ENCODE results near the gene CHCHD4. TPM values are rescaled to one million over a fixed set of nuclear protein-coding genes. Genes with fewer than 3 reads are reported as not detected.
A peak's percentile ranks its signal among the peaks of the same experiment; 100 is the strongest.

CHCHD4 gene
- total and polyA plus RNA-seq, 3 donors from 2014 or later: 13.3 to 19.1 (median 15.7) TPM

GRCh38 chr3:14128724-14129123, 4.1 kb upstream of the CHCHD4 start:
- intact Hi-C loops (cut with DNase I; ENCODE audit: low total_unique reads): loop anchor here (5.0 kb wide), 1 partner anchor 54 kb away; no protein-coding TSS in a partner anchor
- H3K4me3 ChIP-seq: no peak overlapping the region
- H3K27me3 ChIP-seq: no peaks in the 10 kb centered on the region
- no peaks in the 10 kb centered on the region for H3K9me3 ChIP-seq
- H3K36me3 ChIP-seq (ENCODE audit: low read depth, missing control alignments): peaks cover 6% of the 10 kb centered on the region
- 94 to 99% methylated on average over 5 of the region's 5 CpGs for WGBS, 2 donors
- TF ChIP-seq CTCF (IDR thresholded peaks at IDR 0.05): no peak
- no peak for TF ChIP-seq POLR2A (IDR thresholded peaks at IDR 0.05)
- H3K4me1 ChIP-seq: peaks cover 17% of the 10 kb centered on the region
- no peak for DNase-seq
- H3K27ac ChIP-seq: no peak overlapping the region

- H3K27ac ChIP-seq: no peak overlapping the region
- intact Hi-C loops (cut with DNase I; ENCODE audit: low total_unique reads): loop anchor here (5.0 kb wide), 1 partner anchor 55 kb away; no protein-coding TSS in a partner anchor
- peak; percentile 5 for DNase-seq
- H3K36me3 ChIP-seq (ENCODE audit: low read depth, missing control alignments): peaks cover 6% of the 10 kb centered on the region
- no peaks in the 10 kb centered on the region for H3K27me3 ChIP-seq
- no peak overlapping the region for H3K4me3 ChIP-seq
- H3K4me1 ChIP-seq: peaks cover 26% of the 10 kb centered on the region
- no peak for TF ChIP-seq CTCF (IDR thresholded peaks at IDR 0.05)
- no peak for TF ChIP-seq POLR2A (IDR thresholded peaks at IDR 0.05)
- H3K9me3 ChIP-seq: no peaks in the 10 kb centered on the region
- 92 to 95% methylated on average over 12 of the region's 12 CpGs for WGBS, 2 donors
Measured at GRCh38 chr3:14127516-14128161, 3.0 kb upstream of the CHCHD4 start.

GRCh38 chr3:14126887-14127505, 2.3 kb upstream of the CHCHD4 start:
- Histone ChIP-seq H3K27ac (peak overlapping the region in 1 of 2 donors; percentile 86), H3K27me3 (no peaks in the 10 kb centered on the region), H3K4me3 (no peak overlapping the region), H3K36me3 (ENCODE audit: low read depth, missing control alignments) (peaks cover 6% of the 10 kb centered on the region), H3K9me3 (no peaks in the 10 kb centered on the region), H3K4me1 (peaks cover 26% of the 10 kb centered on the region)
- TF ChIP-seq POLR2A (IDR thresholded peaks at IDR 0.05) (no peak), CTCF (IDR thresholded peaks at IDR 0.05) (no peak)
- intact Hi-C loops (cut with DNase I; ENCODE audit: low total_unique reads): loop anchor here (5.0 kb wide), 1 partner anchor 55 kb away; no protein-coding TSS in a partner anchor
- DNase-seq: peak; percentile 1
- 67 to 68% methylated on average over 5 of the region's 5 CpGs for WGBS, 2 donors

- intact Hi-C loops (cut with DNase I; ENCODE audit: low total_unique reads): loop anchor here (5.0 kb wide), 1 partner anchor 56 kb away; no protein-coding TSS in a partner anchor
- Histone ChIP-seq H3K9me3 (no peaks in the 10 kb centered on the region), H3K36me3 (ENCODE audit: low read depth, missing control alignments) (peaks cover 6% of the 10 kb centered on the region), H3K4me1 (peaks cover 26% of the 10 kb centered on the region), H3K27me3 (no peaks in the 10 kb centered on the region), H3K4me3 (peak overlapping the region; percentile 69 to 92), H3K27ac (peak overlapping the region; percentile 84 to 86)
- no peak for TF ChIP-seq POLR2A (IDR thresholded peaks at IDR 0.05)
- TF ChIP-seq CTCF (IDR thresholded peaks at IDR 0.05): no peak
- no peak for DNase-seq
- WGBS, 2 donors: 30% methylated on average over 9 to 11 of the region's 11 CpGs
Measured at GRCh38 chr3:14126017-14126886, 1.6 kb upstream of the CHCHD4 start.

Measured in testis (tissue), 3 donors.